Caco-2 (cell line): ENCODE measurements around the gene CLK1. TPM values are rescaled to one million over a fixed set of nuclear protein-coding genes. Genes with fewer than 3 reads are reported as not detected.

Experiments used
- Bru-seq: library from RNA; stranded (reverse); fragments of 400-500 nt; gene quantifications from one replicate; lab custom pipeline; 2021; lab: Mats Ljungman, UMichigan
- BruChase-seq, 2 experiments: library from RNA; stranded (reverse); fragments of 400-500 nt; gene quantifications; one replicate each; lab custom pipeline; 2021; lab: Mats Ljungman, UMichigan
- BruUV-seq: library from RNA; stranded (reverse); fragments of 400-500 nt; replicated peaks from 2 replicates; lab custom pipeline; 2021; lab: Mats Ljungman, UMichigan
- CTCF ChIA-PET: fragments of 300-600 bp; sonication (Branson Sonifier 250); formaldehyde crosslinking; loops from one replicate; lab custom pipeline; 2022; ENCODE audit warnings: antibody characterized with exemption; lab: Charles Lee
- POLR2A ChIA-PET: fragments of 300-600 bp; sonication (Branson Sonifier 250); formaldehyde crosslinking; loops from one replicate; lab custom pipeline; 2022; ENCODE audit warnings: antibody characterized with exemption; lab: Charles Lee
- DNase-seq, 2 experiments: peaks; one replicate each; pipeline versions ENCODE4 v3.0.0 to v3.0.0-alpha.2; 2020 to 2022
- H3K27me3 ChIP-seq: replicated peaks from 2 replicates; pipeline ENCODE4 v1.6.0; 2011; ENCODE audit warnings: low read length; ENCODE audit not compliant: control insufficient read depth, insufficient read depth
- H3K36me3 ChIP-seq: 2 replicates; pipeline ENCODE4 v1.5.1; 2011; ENCODE audit warnings: low read length; ENCODE audit not compliant: control insufficient read depth, insufficient read depth
- H3K4me1 ChIP-seq: fragments of 250-450 bp; sonication (Bioruptor Pico); 2 replicates; pipeline ENCODE4 v1.5.1; 2020; ENCODE audit warnings: mild to moderate bottlenecking
- H3K4me3 ChIP-seq: 2 replicates; pipeline ENCODE4 v1.5.1; 2011; ENCODE audit warnings: low read depth, mild to moderate bottlenecking, control low read depth, low read length
- H3K9me3 ChIP-seq: fragments of 250-450 bp; sonication (Bioruptor Pico); 2 replicates; pipeline ENCODE4 v1.5.1; 2020; ENCODE audit warnings: mild to moderate bottlenecking, moderate library complexity
- H3K27ac Mint-ChIP-seq: one replicate; pipeline ENCODE4 v1.8.0; 2022; ENCODE audit warnings: mixed read lengths; ENCODE audit not compliant: unreplicated experiment
- H3K27me3 Mint-ChIP-seq: one replicate; pipeline ENCODE4 v1.8.0; 2022; ENCODE audit warnings: mixed read lengths; ENCODE audit not compliant: insufficient read depth, unreplicated experiment
- H3K36me3 Mint-ChIP-seq: one replicate; pipeline ENCODE4 v1.8.0; 2022; ENCODE audit warnings: mild to moderate bottlenecking, mixed read lengths; ENCODE audit not compliant: insufficient read depth, unreplicated experiment
- H3K4me1 Mint-ChIP-seq: one replicate; pipeline ENCODE4 v1.8.0; 2022; ENCODE audit warnings: low read depth, mixed read lengths; ENCODE audit not compliant: unreplicated experiment
- H3K4me3 Mint-ChIP-seq: one replicate; pipeline ENCODE4 v1.8.0; 2022; ENCODE audit warnings: mild to moderate bottlenecking, moderate library complexity, mixed read lengths; ENCODE audit not compliant: unreplicated experiment
- H3K9me3 Mint-ChIP-seq: one replicate; pipeline ENCODE4 v1.8.0; 2022; ENCODE audit warnings: mixed read lengths; ENCODE audit not compliant: unreplicated experiment
- CTCF ChIP-seq, 2 experiments: fragments of 200-600 bp in 1 of 2; IDR thresholded peaks; 1 replicate in 1 of 2; 2 replicates in 1 of 2; pipeline versions ENCODE4 v1.5.1 to v1.8.0; 2011 to 2022; ENCODE audit warnings: antibody characterized with exemption in 1 of 2, control low read depth in 1 of 2, inconsistent platforms in 1 of 2, low read depth in 1 of 2, low read length in 1 of 2, mild to moderate bottlenecking in 1 of 2, moderate library complexity in 1 of 2; ENCODE audit not compliant: insufficient read depth in 1 of 2, severe bottlenecking in 1 of 2, unreplicated experiment in 1 of 2
- intact Hi-C: fragments of 100-400 bp; cut with micrococcal nuclease; formaldehyde crosslinking; loops from one replicate; pipeline ENCODE4 v1.10.0; 2022; ENCODE audit not compliant: unreplicated experiment
- long read RNA-seq: library from polyadenylated mRNA; stranded (forward); transcript quantifications from one replicate; pipeline ENCODE4 v2.0.0, GENCODE V29; 2022
- total RNA-seq: library from RNA; stranded (reverse); gene quantifications from 2 replicates; pipeline ENCODE4 v1.2.3, GENCODE V29; 2022

Gene CLK1
- 62.6 and 68.0 TPM in 2 replicates for total RNA-seq
- Bru-seq, nascent RNA, result percentile 98 among the genes with signal in this experiment
- percentile 98 among the genes with signal in this experiment for BruChase-seq, experiment 1, labeled RNA remaining after a 2-hour chase
- percentile 93 among the genes with signal in this experiment for BruChase-seq, experiment 2, labeled RNA remaining after a 6-hour chase
- long read RNA-seq, transcript CLK1-204 (12 exons, 1,682 nt), result minor isoform, 6 of 37 reads
- long read RNA-seq, transcript CLK1-201 (13 exons, 1,888 nt), result major isoform, 13 of 37 reads
- long read RNA-seq, transcript CLK1-210 (11 exons, 3,208 nt), result minor isoform, 7 of 37 reads
- long read RNA-seq, partial matches to known transcripts, result 2 of 37 reads
- long read RNA-seq, other reads (novel, unspliced or antisense), result 8 of 37 reads

GRCh38 chr2:200864176-200865034 lies at the start of gene CLK1:
Gene CLK1, minus strand, starts transcription at chr2:200864658. Its CDS starts 2,796 bp downstream, at chr2:200861862.
- intact Hi-C loops, result loop anchor here (1.0 to 5.0 kb wide), 3 partner anchors 25 to 107 kb away; partner anchors contain the start of genes BZW1, NIF3L1 and PPIL3
- H3K27me3 Mint-ChIP-seq, result no peaks in the 10 kb centered on the region
- H3K27me3 ChIP-seq, result no peaks in the 10 kb centered on the region
- no peaks in the 10 kb centered on the region for H3K9me3 ChIP-seq
- BruUV-seq, result no TSS peak
- ChIA-PET CTCF (interaction anchor here (0.6 to 1.2 kb wide), 4 partner anchors 19 to 368 kb away, joined by 3 to 7 read pairs (median 4); partner anchors contain the start of genes NIF3L1 and PPIL3), POLR2A (interaction anchor here (0.5 to 1.8 kb wide), 15 partner anchors 20 to 356 kb away, joined by 3 to 28 read pairs (median 3); partner anchors contain the start of genes NIF3L1 and PPIL3)
- peaks cover 14% of the 10 kb centered on the region for H3K4me1 ChIP-seq
- H3K9me3 Mint-ChIP-seq, result no peaks in the 10 kb centered on the region
- H3K27ac Mint-ChIP-seq, result peak within 1 kb of the TSS; percentile 96
- peaks cover 2% of the 10 kb centered on the region; the same call in 1 of the 2 replicates for H3K36me3 ChIP-seq
- H3K4me3 ChIP-seq, result peak within 1 kb of the TSS; percentile 96
- peaks cover 25% of the 10 kb centered on the region for H3K4me1 Mint-ChIP-seq
- TF ChIP-seq CTCF (IDR thresholded peaks at IDR 0.05; ENCODE audit: insufficient read depth in 1 of 2, low read depth in 1 of 2, low read length in 1 of 2, severe bottlenecking in 1 of 2, unreplicated experiment in 1 of 2), result no peak
- peak; percentile 94 for DNase-seq
- H3K36me3 Mint-ChIP-seq, result peaks cover 57% of the 10 kb centered on the region
- peak within 1 kb of the TSS; percentile 84 for H3K4me3 Mint-ChIP-seq

GRCh38 chr2:200913654-200914053 lies 49.2 kb upstream of the CLK1 start:
- ChIA-PET CTCF (interaction anchor here (0.8 kb wide), 1 partner anchor 156 kb away, joined by 4 read pairs; no protein-coding TSS in a partner anchor), POLR2A (no interaction called here)
- Mint-ChIP-seq H3K4me3 (no peak overlapping the region), H3K4me1 (no peaks in the 10 kb centered on the region), H3K27ac (no peak overlapping the region), H3K36me3 (peaks cover 76% of the 10 kb centered on the region), H3K27me3 (no peaks in the 10 kb centered on the region), H3K9me3 (no peaks in the 10 kb centered on the region)
- no peak for TF ChIP-seq CTCF (IDR thresholded peaks at IDR 0.05; ENCODE audit: insufficient read depth in 1 of 2, low read depth in 1 of 2, low read length in 1 of 2, severe bottlenecking in 1 of 2, unreplicated experiment in 1 of 2)
- no peak for DNase-seq
- H3K27me3 ChIP-seq, result no peaks in the 10 kb centered on the region
- no peaks in the 10 kb centered on the region for H3K9me3 ChIP-seq
- intact Hi-C loops, result no loop called here
- H3K36me3 ChIP-seq, result no peaks in the 10 kb centered on the region
- BruUV-seq, result no TSS peak
- H3K4me3 ChIP-seq, result no peak overlapping the region
- H3K4me1 ChIP-seq, result no peaks in the 10 kb centered on the region

- intact Hi-C loops, result no loop called here
- Histone ChIP-seq H3K27me3 (no peaks in the 10 kb centered on the region), H3K4me3 (no peak overlapping the region), H3K4me1 (no peaks in the 10 kb centered on the region), H3K9me3 (no peaks in the 10 kb centered on the region), H3K36me3 (no peaks in the 10 kb centered on the region)
- H3K9me3 Mint-ChIP-seq, result no peaks in the 10 kb centered on the region
- CTCF ChIA-PET, result no interaction called here
- no peak overlapping the region for H3K27ac Mint-ChIP-seq
- H3K4me3 Mint-ChIP-seq, result no peak overlapping the region
- H3K27me3 Mint-ChIP-seq, result no peaks in the 10 kb centered on the region
- no peak for DNase-seq
- H3K4me1 Mint-ChIP-seq, result no peaks in the 10 kb centered on the region
- TF ChIP-seq CTCF (IDR thresholded peaks at IDR 0.05; ENCODE audit: insufficient read depth in 1 of 2, low read depth in 1 of 2, low read length in 1 of 2, severe bottlenecking in 1 of 2, unreplicated experiment in 1 of 2), result no peak
- H3K36me3 Mint-ChIP-seq, result peaks cover 73% of the 10 kb centered on the region
- BruUV-seq, result no TSS peak
- POLR2A ChIA-PET, result no interaction called here
Observed at GRCh38 chr2:200909958-200910357, 45.5 kb upstream of the CLK1 start.
